ENCODE results near the gene CELSR3.

The CELSR3 gene

GRCh38 chr3:48631516-48632448, 30.9 kb downstream of the CELSR3 start:
- no peak for DNase-seq

- no peak for DNase-seq
These were observed 31.9 kb downstream of the CELSR3 start for GRCh38 chr3:48630833-48631232.

GRCh38 chr3:48630407-48630806, 32.3 kb downstream of the CELSR3 start:
- DNase-seq, result no peak

GRCh38 chr3:48629894-48630293, 32.8 kb downstream of the CELSR3 start:
- no peak for DNase-seq

- DNase-seq, result no peak
These were observed 34.2 kb downstream of the CELSR3 start for GRCh38 chr3:48628277-48629017.

- no peak for DNase-seq
These were observed 37.1 kb downstream of the CELSR3 start for GRCh38 chr3:48625600-48625999.

GRCh38 chr3:48624767-48625166, 37.9 kb downstream of the CELSR3 start:
- no peak for DNase-seq

- no peak for DNase-seq
These were observed 38.7 kb downstream of the CELSR3 start for GRCh38 chr3:48623851-48624547.

- DNase-seq, result no peak
These were observed 41.2 kb downstream of the CELSR3 start, which contains the start of gene TMEM89 for GRCh38 chr3:48621461-48621869. TSS of gene TMEM89 (minus strand) at chr3:48621769. CDS start at chr3:48621756, 13 bp downstream.

GRCh38 chr3:48619541-48620524, 42.9 kb downstream of the CELSR3 start:
- no peak for DNase-seq

GRCh38 chr3:48617559-48617958, 45.1 kb downstream of the CELSR3 start:
- no peak for DNase-seq

- DNase-seq, result no peak
These were observed 48.6 kb downstream of the CELSR3 start for GRCh38 chr3:48614044-48614443.

- DNase-seq, result no peak
These were observed 50.4 kb downstream of the CELSR3 start for GRCh38 chr3:48612309-48612708.

- peak; percentile 97 for DNase-seq
These were observed 53.3 kb downstream of the CELSR3 start, which contains the start of gene UQCRC1 for GRCh38 chr3:48609088-48610005. TSS of gene UQCRC1 (minus strand) at chr3:48609646. CDS start at chr3:48609620, 26 bp downstream.

GRCh38 chr3:48607519-48607918, 55.2 kb downstream of the CELSR3 start:
- DNase-seq, result peak; percentile 39

- DNase-seq, result no peak
These were observed 61.1 kb downstream of the CELSR3 start for GRCh38 chr3:48601622-48601994.

GRCh38 chr3:48600711-48601621, 61.7 kb downstream of the CELSR3 start:
- no peak for DNase-seq

GRCh38 chr3:48599509-48600285, 63.0 kb downstream of the CELSR3 start:
- no peak for DNase-seq

GRCh38 chr3:48599077-48599501, 63.6 kb downstream of the CELSR3 start:
- DNase-seq, result no peak
